HepG2 (cell line): Measurements from ENCODE around the gene PDE4D. TPM values are rescaled to one million over a fixed set of nuclear protein-coding genes. Genes with fewer than 3 reads are reported as not detected.

Source experiments
- ATAC-seq: fragments of 200-7000 bp; cut with Tn5 transposase; 3 replicates; pipeline ENCODE4 v1.9.1; 2020; ENCODE audit warnings: mild to moderate bottlenecking, moderate library complexity
- BruUV-seq: library from RNA; stranded (reverse); fragments of 400-500 nt; replicated peaks from 2 replicates; lab custom pipeline; 2021; lab: Mats Ljungman, UMichigan
- CTCF ChIA-PET: fragments of 300-600 bp; formaldehyde crosslinking; extraction: SDS; loops from one replicate; lab custom pipeline; 2021; ENCODE audit warnings: low total read pairs, inconsistent platforms, low intra/inter-chr PET ratio; lab: Yijun Ruan, JAX
- POLR2A ChIA-PET: fragments of 350-600 bp; sonication (Branson Sonifier 250); formaldehyde crosslinking; loops from one replicate; lab custom pipeline; 2020; ENCODE audit warnings: antibody characterized with exemption, inconsistent platforms; lab: Yijun Ruan, JAX
- DNase-seq: peaks from one replicate; pipeline ENCODE4 v3.0.0-alpha.2; 2015; ENCODE audit warnings: low spot score
- FAIRE-seq: peaks from 3 replicates; lab custom pipeline; 2011; peaks lifted over from hg19 to GRCh38; lab: Jason Lieb, UNC
- H2AFZ ChIP-seq: one replicate; pipeline ENCODE4 v1.6.1; 2011; ENCODE audit warnings: low read length, inconsistent platforms
- H3K27ac ChIP-seq: fragments of 300-600 bp; 3 replicates; pipeline ENCODE4 v1.8.0; 2011; ENCODE audit warnings: mixed run types, mild to moderate bottlenecking, mixed read lengths, low read length, inconsistent platforms; ENCODE audit not compliant: insufficient read depth; ENCODE audit errors: extremely low read length
- H3K27me3 ChIP-seq, 2 experiments: fragments of 200-600 bp in 1 of 2; 2 replicates in 1 of 2; 3 replicates in 1 of 2; pipeline versions ENCODE4 v1.6.0 to v1.8.0; 2011; ENCODE audit warnings: low read length in 2 of 2, mild to moderate bottlenecking in 2 of 2, moderate library complexity in 2 of 2, inconsistent platforms in 1 of 2; ENCODE audit not compliant: insufficient read depth in 2 of 2, control insufficient read depth in 1 of 2
- H3K36me3 ChIP-seq, 2 experiments: fragments of 200-600 bp in 1 of 2; replicated peaks in 1 of 2; 2 replicates in 1 of 2; 3 replicates in 1 of 2; pipeline versions ENCODE4 v1.5.1 to v1.8.0; 2011; ENCODE audit warnings: low read length in 2 of 2, inconsistent platforms in 1 of 2; ENCODE audit not compliant: insufficient read depth in 2 of 2, control insufficient read depth in 1 of 2
- H3K4me1 ChIP-seq: 2 replicates; pipeline ENCODE4 v1.5.1; 2012; ENCODE audit warnings: low read length, inconsistent platforms; ENCODE audit not compliant: insufficient read depth
- H3K4me2 ChIP-seq: 2 replicates; pipeline ENCODE4 v1.6.0; 2011; ENCODE audit warnings: low read depth, low read length, inconsistent platforms
- H3K4me3 ChIP-seq, 3 experiments: fragments of 200-600 bp in 1 of 3; sonication (generic), shearing (Covaris generic) in 1 of 3; replicated peaks in 1 of 3; 2 replicates each; pipeline ENCODE4 v1.5.1; 2011 to 2016; ENCODE audit warnings: low read length in 3 of 3, inconsistent platforms in 2 of 3, low read depth in 2 of 3, mild to moderate bottlenecking in 2 of 3, control low read depth in 1 of 3, mixed read lengths in 1 of 3; ENCODE audit not compliant: insufficient read depth in 1 of 3
- H3K79me2 ChIP-seq: one replicate; pipeline ENCODE4 v1.6.1; 2011; ENCODE audit warnings: low read length, inconsistent platforms; ENCODE audit not compliant: insufficient read depth
- H3K9ac ChIP-seq: 2 replicates; pipeline ENCODE4 v1.6.0; 2011; ENCODE audit warnings: mild to moderate bottlenecking, low read depth, low read length, inconsistent platforms; ENCODE audit not compliant: insufficient read depth
- H3K9me3 ChIP-seq: 2 replicates; pipeline ENCODE4 v1.5.1; 2012; ENCODE audit warnings: mild to moderate bottlenecking, low read length
- H4K20me1 ChIP-seq: 2 replicates; pipeline ENCODE4 v1.6.0; 2011; ENCODE audit warnings: inconsistent platforms, mild to moderate bottlenecking, low read length, moderate library complexity; ENCODE audit not compliant: insufficient read depth
- AGO1 ChIP-seq: fragments of 200-400 bp; formaldehyde crosslinking; IDR thresholded peaks from 2 replicates; pipeline ENCODE4 v1.6.1; 2017; ENCODE audit warnings: mild to moderate bottlenecking, low read depth, low read length, moderate library complexity; ENCODE audit not compliant: poor library complexity, severe bottlenecking
- FLYWCH1 ChIP-seq: sonication (generic); formaldehyde crosslinking; IDR thresholded peaks from 2 replicates; pipeline ENCODE4 v1.8.1; 2023; ENCODE audit warnings: mild to moderate bottlenecking, missing genetic modification reagents
- HCFC1 ChIP-seq: fragments of 150-350 bp; IDR thresholded peaks from 2 replicates; pipeline ENCODE4 v1.6.1; 2014; ENCODE audit warnings: low read depth, low read length
- HNRNPUL1 ChIP-seq: fragments of 200-400 bp; formaldehyde crosslinking; IDR thresholded peaks from 2 replicates; pipeline ENCODE4 v1.6.1; 2017; ENCODE audit warnings: low read depth, mild to moderate bottlenecking, low read length, moderate library complexity
- JUN ChIP-seq: sonication (generic); formaldehyde crosslinking; IDR thresholded peaks from 2 replicates; pipeline ENCODE4 v1.4.0; 2020; ENCODE audit warnings: mild to moderate bottlenecking, missing genetic modification reagents
- KDM2A ChIP-seq: sonication (generic); formaldehyde crosslinking; IDR thresholded peaks from 2 replicates; pipeline ENCODE4 v1.4.0; 2020; ENCODE audit warnings: low read depth, missing genetic modification reagents, borderline replicate concordance
- ZNF333 ChIP-seq: sonication (generic); formaldehyde crosslinking; IDR thresholded peaks from 2 replicates; pipeline ENCODE4 v1.4.0; 2020; ENCODE audit warnings: mild to moderate bottlenecking, missing genetic modification reagents, borderline replicate concordance
- ZNF773 ChIP-seq: sonication (generic); formaldehyde crosslinking; IDR thresholded peaks from 2 replicates; pipeline ENCODE4 v1.4.0; 2020; ENCODE audit warnings: missing genetic modification reagents, borderline replicate concordance
- WGBS: methylation state at CpG from one replicate; pipeline ENCODE4 v1.1.6; 2017; ENCODE audit warnings: low lambda C conversion rate; 5-methylcytosine and 5-hydroxymethylcytosine counted together
- in situ Hi-C: cut with HindIII; loops from 2 replicates; pipeline ENCODE4 v1.10.0; 2017; ENCODE audit warnings: low pct_unique_long_range_greater_than_20kb; ENCODE audit not compliant: extremely low pct_ligation_motif_present
- intact Hi-C: fragments of 100-400 bp; cut with micrococcal nuclease; formaldehyde crosslinking; loops from one replicate; pipeline ENCODE4 v1.10.0; 2022; ENCODE audit not compliant: unreplicated experiment
- polyA plus RNA-seq, 8 experiments: library from polyadenylated mRNA; depleted of rRNA in 3 of 8; stranded (reverse) in 7 of 8; unstranded in 1 of 8; fragments of >200 nt; fragmentation: Illumina TruSeq in 4 of 8; extraction: Trizol in 4 of 8; gene quantifications; 2 replicates each; pipeline versions ENCODE4 v1.2.1 to v1.2.3, GENCODE V29; 2011 to 2016; ENCODE audit warnings: low read depth in 4 of 8, missing spikeins in 1 of 8, mixed read lengths in 1 of 8; ENCODE audit not compliant: insufficient read depth in 1 of 8
- total RNA-seq, 5 experiments: library from RNA; depleted of rRNA; stranded (reverse); fragments of >200 nt; fragmentation: Illumina TruSeq; extraction: Trizol; gene quantifications; 2 replicates each; pipeline ENCODE4 v1.2.3, GENCODE V29; 2016; ENCODE audit warnings: low read depth in 1 of 5
- TF ChIP-seq, protein P1 (sequence below): IDR thresholded peaks from 2 replicates; pipeline ENCODE4 v1.6.1; 2018; ENCODE audit warnings: missing genetic modification reagents, mild to moderate bottlenecking, missing compliant biosample characterization
- TF ChIP-seq, protein P2 (sequence below): IDR thresholded peaks from 2 replicates; pipeline ENCODE4 v1.6.1; 2016; ENCODE audit warnings: low read depth, borderline replicate concordance
- TF ChIP-seq, protein P3 (sequence below): sonication (generic); formaldehyde crosslinking; IDR thresholded peaks from 2 replicates; pipeline ENCODE4 v1.5.0; 2020; ENCODE audit warnings: missing genetic modification reagents, mild to moderate bottlenecking, borderline replicate concordance
- TF ChIP-seq, protein P4 (sequence below), 2 experiments: sonication (generic) in 1 of 2; formaldehyde crosslinking in 1 of 2; IDR thresholded peaks; 2 replicates each; pipeline versions ENCODE4 v1.6.1 to v1.9.0; 2014 to 2022; ENCODE audit warnings: antibody characterized with exemption in 1 of 2, borderline replicate concordance in 1 of 2, inconsistent platforms in 1 of 2, low read depth in 1 of 2, missing genetic modification reagents in 1 of 2
- TF ChIP-seq, protein P5 (sequence below): sonication (generic); formaldehyde crosslinking; IDR thresholded peaks from 2 replicates; pipeline ENCODE4 v1.4.0; 2020; ENCODE audit warnings: mild to moderate bottlenecking, missing genetic modification reagents

Gene PDE4D
- total and polyA plus RNA-seq, 2 of the 13 experiments (the other 11 are each of a cell fraction or from before 2014, with no cell fraction given): 7.0 to 12.2 TPM

DNA sequence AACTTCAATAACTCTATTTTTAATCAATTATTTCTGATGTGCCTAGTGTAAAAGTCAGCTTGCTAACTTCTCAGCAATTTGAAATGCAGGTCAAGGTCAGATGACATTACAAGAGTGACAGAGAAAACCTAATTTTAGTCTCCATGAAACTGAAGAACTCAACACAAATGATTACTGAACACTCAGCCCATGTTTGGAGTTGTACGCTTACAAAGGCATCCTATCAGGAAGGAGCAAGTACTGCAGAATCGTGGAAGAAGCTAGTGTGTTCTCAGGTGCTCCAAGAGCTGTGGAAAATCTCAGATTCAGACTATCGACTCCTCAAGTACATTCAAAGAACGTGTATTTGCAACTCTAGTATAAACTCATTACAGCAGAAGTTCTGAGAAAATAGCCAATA, 526.7 kb downstream of the PDE4D start (continued):
- TF ChIP-seq, protein P1, sequence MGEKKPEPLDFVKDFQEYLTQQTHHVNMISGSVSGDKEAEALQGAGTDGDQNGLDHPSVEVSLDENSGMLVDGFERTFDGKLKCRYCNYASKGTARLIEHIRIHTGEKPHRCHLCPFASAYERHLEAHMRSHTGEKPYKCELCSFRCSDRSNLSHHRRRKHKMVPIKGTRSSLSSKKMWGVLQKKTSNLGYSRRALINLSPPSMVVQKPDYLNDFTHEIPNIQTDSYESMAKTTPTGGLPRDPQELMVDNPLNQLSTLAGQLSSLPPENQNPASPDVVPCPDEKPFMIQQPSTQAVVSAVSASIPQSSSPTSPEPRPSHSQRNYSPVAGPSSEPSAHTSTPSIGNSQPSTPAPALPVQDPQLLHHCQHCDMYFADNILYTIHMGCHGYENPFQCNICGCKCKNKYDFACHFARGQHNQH (CRISPR knock-in tag): no peak
- TF ChIP-seq ZNF333 (CRISPR knock-in tag): no peak

DNA sequence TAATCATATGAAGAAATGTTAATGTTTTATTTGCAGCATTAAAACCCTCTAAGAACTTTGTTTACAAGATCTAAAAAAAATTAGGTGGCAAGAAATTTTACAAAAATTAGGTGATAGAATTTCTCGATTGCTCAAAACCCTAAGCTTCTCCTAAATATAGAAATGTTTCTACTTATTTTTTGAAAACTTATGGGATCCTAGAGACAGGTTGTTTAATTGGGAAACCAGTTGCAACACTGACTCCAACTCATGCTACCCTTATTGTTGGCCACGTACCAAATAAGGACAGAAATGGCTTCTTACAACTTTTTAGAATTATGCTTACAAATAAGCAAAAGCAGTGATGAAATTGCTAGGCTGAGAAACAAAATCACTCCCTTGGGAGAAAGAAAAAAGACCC, 531.1 kb downstream of the PDE4D start:
- no peak for DNase-seq
- Histone ChIP-seq H3K9me3 (no peaks in the 10 kb centered on the region), H3K9ac (no peak overlapping the region), H3K4me1 (no peaks in the 10 kb centered on the region), H2AFZ (no peak overlapping the region), H3K27ac (no peak overlapping the region), H3K4me3 (no peak overlapping the region), H4K20me1 (no peaks in the 10 kb centered on the region), H3K27me3 (no peaks in the 10 kb centered on the region; a peak in 1 of 5 replicates), H3K36me3 (no peaks in the 10 kb centered on the region), H3K4me2 (no peak overlapping the region), H3K79me2 (no peaks in the 10 kb centered on the region)
- in situ Hi-C loops (loop anchor here (25.0 kb wide), 1 partner anchor 475 kb away; no protein-coding TSS in a partner anchor), intact Hi-C loops (no loop called here)
- ATAC-seq: no peak
- BruUV-seq: no TSS peak
- ChIA-PET CTCF (no interaction called here), POLR2A (no interaction called here)
- FAIRE-seq: no peak
- 60% methylated on average over 2 of the region's 2 CpGs for WGBS
- TF ChIP-seq HNRNPUL1 (no peak), ZNF773 (CRISPR knock-in tag) (no peak), KDM2A (CRISPR knock-in tag) (no peak), AGO1 (no peak), FLYWCH1 (CRISPR knock-in tag) (no peak), JUN (CRISPR knock-in tag) (no peak), HCFC1 (no peak)
- TF ChIP-seq, protein P2, sequence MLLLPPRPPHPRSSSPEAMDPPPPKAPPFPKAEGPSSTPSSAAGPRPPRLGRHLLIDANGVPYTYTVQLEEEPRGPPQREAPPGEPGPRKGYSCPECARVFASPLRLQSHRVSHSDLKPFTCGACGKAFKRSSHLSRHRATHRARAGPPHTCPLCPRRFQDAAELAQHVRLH (CRISPR knock-in tag): no peak
- TF ChIP-seq, protein P3, sequence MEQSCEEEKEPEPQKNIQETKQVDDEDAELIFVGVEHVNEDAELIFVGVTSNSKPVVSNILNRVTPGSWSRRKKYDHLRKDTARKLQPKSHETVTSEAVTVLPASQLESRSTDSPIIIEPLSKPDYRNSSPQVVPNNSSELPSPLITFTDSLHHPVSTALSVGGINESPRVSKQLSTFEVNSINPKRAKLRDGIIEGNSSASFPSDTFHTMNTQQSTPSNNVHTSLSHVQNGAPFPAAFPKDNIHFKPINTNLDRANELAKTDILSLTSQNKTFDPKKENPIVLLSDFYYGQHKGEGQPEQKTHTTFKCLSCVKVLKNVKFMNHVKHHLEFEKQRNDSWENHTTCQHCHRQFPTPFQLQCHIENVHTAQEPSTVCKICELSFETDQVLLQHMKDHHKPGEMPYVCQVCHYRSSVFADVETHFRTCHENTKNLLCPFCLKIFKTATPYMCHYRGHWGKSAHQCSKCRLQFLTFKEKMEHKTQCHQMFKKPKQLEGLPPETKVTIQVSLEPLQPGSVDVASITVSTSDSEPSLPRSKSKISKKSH (CRISPR knock-in tag): no peak
- TF ChIP-seq, protein P4, sequence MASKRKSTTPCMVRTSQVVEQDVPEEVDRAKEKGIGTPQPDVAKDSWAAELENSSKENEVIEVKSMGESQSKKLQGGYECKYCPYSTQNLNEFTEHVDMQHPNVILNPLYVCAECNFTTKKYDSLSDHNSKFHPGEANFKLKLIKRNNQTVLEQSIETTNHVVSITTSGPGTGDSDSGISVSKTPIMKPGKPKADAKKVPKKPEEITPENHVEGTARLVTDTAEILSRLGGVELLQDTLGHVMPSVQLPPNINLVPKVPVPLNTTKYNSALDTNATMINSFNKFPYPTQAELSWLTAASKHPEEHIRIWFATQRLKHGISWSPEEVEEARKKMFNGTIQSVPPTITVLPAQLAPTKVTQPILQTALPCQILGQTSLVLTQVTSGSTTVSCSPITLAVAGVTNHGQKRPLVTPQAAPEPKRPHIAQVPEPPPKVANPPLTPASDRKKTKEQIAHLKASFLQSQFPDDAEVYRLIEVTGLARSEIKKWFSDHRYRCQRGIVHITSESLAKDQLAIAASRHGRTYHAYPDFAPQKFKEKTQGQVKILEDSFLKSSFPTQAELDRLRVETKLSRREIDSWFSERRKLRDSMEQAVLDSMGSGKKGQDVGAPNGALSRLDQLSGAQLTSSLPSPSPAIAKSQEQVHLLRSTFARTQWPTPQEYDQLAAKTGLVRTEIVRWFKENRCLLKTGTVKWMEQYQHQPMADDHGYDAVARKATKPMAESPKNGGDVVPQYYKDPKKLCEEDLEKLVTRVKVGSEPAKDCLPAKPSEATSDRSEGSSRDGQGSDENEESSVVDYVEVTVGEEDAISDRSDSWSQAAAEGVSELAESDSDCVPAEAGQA (IDR thresholded peaks at IDR 0.05; ENCODE audit: low read depth): no peak
- TF ChIP-seq, protein P4 (CRISPR knock-in tag; IDR thresholded peaks at IDR 0.05; ENCODE audit: borderline replicate concordance): no peak
- TF ChIP-seq, protein P5, sequence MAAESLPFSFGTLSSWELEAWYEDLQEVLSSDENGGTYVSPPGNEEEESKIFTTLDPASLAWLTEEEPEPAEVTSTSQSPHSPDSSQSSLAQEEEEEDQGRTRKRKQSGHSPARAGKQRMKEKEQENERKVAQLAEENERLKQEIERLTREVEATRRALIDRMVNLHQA (CRISPR knock-in tag): no peak
